HepG2 (cell line): ENCODE results near the gene NT5C2. TPM values are rescaled to one million over a fixed set of nuclear protein-coding genes. Genes with fewer than 3 reads are reported as not detected.
A peak's percentile ranks its signal among the peaks of the same experiment; 100 is the strongest.

Source experiments
- CBX2 ChIP-seq, 2 experiments: fragments of 200-600 bp in 1 of 2; sonication (generic); formaldehyde crosslinking in 1 of 2; IDR thresholded peaks; 2 replicates each; pipeline versions ENCODE4 v1.7.0 to v1.8.1; 2018 to 2022; ENCODE audit warnings: low read depth in 2 of 2, low read length in 1 of 2, mild to moderate bottlenecking in 1 of 2, missing genetic modification reagents in 1 of 2
- DR1 ChIP-seq: sonication (generic); formaldehyde crosslinking; IDR thresholded peaks from 2 replicates; pipeline ENCODE4 v1.8.0; 2021; ENCODE audit warnings: mild to moderate bottlenecking, missing genetic modification reagents, inconsistent platforms
- FOXA1 ChIP-seq, 2 experiments: fragments of 450-650 bp in 1 of 2; sonication (generic) in 1 of 2; formaldehyde crosslinking in 1 of 2; IDR thresholded peaks; 2 replicates each; pipeline versions ENCODE4 v1.4.0 to v1.6.1; 2016 to 2020; ENCODE audit warnings: missing genetic modification reagents in 1 of 2
- FOXO4 ChIP-seq: sonication (generic); formaldehyde crosslinking; conservative IDR thresholded peaks from 2 replicates; pipeline ENCODE4 v1.8.1; 2023; ENCODE audit warnings: missing genetic modification reagents
- FOXP4 ChIP-seq: sonication (generic); formaldehyde crosslinking; IDR thresholded peaks from 2 replicates; pipeline ENCODE4 v1.4.0; 2020; ENCODE audit warnings: missing genetic modification reagents
- GMEB2 ChIP-seq: IDR thresholded peaks from 2 replicates; pipeline ENCODE4 v1.6.1; 2016; ENCODE audit warnings: missing biosample characterization, missing genetic modification reagents, low read depth
- HMG20A ChIP-seq: IDR thresholded peaks from 2 replicates; pipeline ENCODE4 v1.6.1; 2016; ENCODE audit warnings: borderline replicate concordance
- HNF4A ChIP-seq: sonication (generic); formaldehyde crosslinking; IDR thresholded peaks from 2 replicates; pipeline ENCODE4 v1.4.0; 2020; ENCODE audit warnings: missing genetic modification reagents
- MED1 ChIP-seq: sonication (generic); formaldehyde crosslinking; IDR thresholded peaks from 2 replicates; pipeline ENCODE4 v1.4.0; 2020; ENCODE audit warnings: missing genetic modification reagents
- NKX3-1 ChIP-seq: sonication (generic); formaldehyde crosslinking; IDR thresholded peaks from 2 replicates; pipeline ENCODE4 v1.5.0; 2020; ENCODE audit warnings: missing genetic modification reagents
- NR2F6 ChIP-seq, 2 experiments: IDR thresholded peaks; 2 replicates each; pipeline ENCODE4 v1.6.1; 2016; ENCODE audit warnings: antibody characterized with exemption in 1 of 2, mild to moderate bottlenecking in 1 of 2
- RARA ChIP-seq: IDR thresholded peaks from 2 replicates; pipeline ENCODE4 v1.6.1; 2016; ENCODE audit warnings: missing genetic modification reagents, missing compliant biosample characterization
- RCOR2 ChIP-seq: IDR thresholded peaks from 2 replicates; pipeline ENCODE4 v1.6.1; 2016; ENCODE audit warnings: missing biosample characterization, missing genetic modification reagents
- SALL2 ChIP-seq: sonication (generic); formaldehyde crosslinking; IDR thresholded peaks from 2 replicates; pipeline ENCODE4 v1.8.1; 2023; ENCODE audit warnings: mild to moderate bottlenecking, missing genetic modification reagents, inconsistent platforms
- SAP130 ChIP-seq: IDR thresholded peaks from 2 replicates; pipeline ENCODE4 v1.6.1; 2016; ENCODE audit warnings: low read depth
- THRA ChIP-seq: sonication (generic); formaldehyde crosslinking; IDR thresholded peaks from 2 replicates; pipeline ENCODE4 v1.4.0; 2020; ENCODE audit warnings: missing genetic modification reagents, borderline replicate concordance
- ZNF121 ChIP-seq: sonication (generic); formaldehyde crosslinking; IDR thresholded peaks from 2 replicates; pipeline ENCODE4 v1.5.0; 2020; ENCODE audit warnings: mild to moderate bottlenecking, missing genetic modification reagents
- ZNF263 ChIP-seq: sonication (generic); formaldehyde crosslinking; IDR thresholded peaks from 2 replicates; pipeline ENCODE4 v1.4.0; 2020; ENCODE audit warnings: missing genetic modification reagents
- ZNF326 ChIP-seq: sonication (generic); formaldehyde crosslinking; IDR thresholded peaks from 2 replicates; pipeline ENCODE4 v1.4.0; 2020; ENCODE audit warnings: missing genetic modification reagents, borderline replicate concordance
- ZNF362 ChIP-seq: sonication (generic); formaldehyde crosslinking; IDR thresholded peaks from 2 replicates; pipeline ENCODE4 v1.4.0; 2020; ENCODE audit warnings: missing genetic modification reagents, mild to moderate bottlenecking, borderline replicate concordance
- ZNF781 ChIP-seq: sonication (generic); formaldehyde crosslinking; IDR thresholded peaks from 2 replicates; pipeline ENCODE4 v1.5.1; 2020; ENCODE audit warnings: borderline replicate concordance, mild to moderate bottlenecking, missing genetic modification reagents; ENCODE audit errors: not compliant biosample characterization
- polyA plus RNA-seq, 8 experiments: library from polyadenylated mRNA; depleted of rRNA in 3 of 8; stranded (reverse) in 7 of 8; unstranded in 1 of 8; fragments of >200 nt; fragmentation: Illumina TruSeq in 4 of 8; extraction: Trizol in 4 of 8; gene quantifications; 2 replicates each; pipeline versions ENCODE4 v1.2.1 to v1.2.3, GENCODE V29; 2011 to 2016; ENCODE audit warnings: low read depth in 4 of 8, missing spikeins in 1 of 8, mixed read lengths in 1 of 8; ENCODE audit not compliant: insufficient read depth in 1 of 8
- total RNA-seq, 5 experiments: library from RNA; depleted of rRNA; stranded (reverse); fragments of >200 nt; fragmentation: Illumina TruSeq; extraction: Trizol; gene quantifications; 2 replicates each; pipeline ENCODE4 v1.2.3, GENCODE V29; 2016; ENCODE audit warnings: low read depth in 1 of 5

Gene NT5C2
- total and polyA plus RNA-seq, 2 of the 13 experiments (the other 11 are each of a cell fraction or from before 2014, with no cell fraction given), result 40.6 to 55.2 TPM

- no peak for TF ChIP-seq FOXO4 (CRISPR knock-in tag)
- peak; percentile 61 for TF ChIP-seq RARA (CRISPR knock-in tag)
- TF ChIP-seq NR2F6 (IDR thresholded peaks at IDR 0.05), result 0 out of 2 replicates have a peak, but pooled peaks have one; percentile 11
- TF ChIP-seq NR2F6 (CRISPR knock-in tag; IDR thresholded peaks at IDR 0.05), result 0 out of 2 replicates have a peak, but pooled peaks have one; percentile 9
- TF ChIP-seq RCOR2 (CRISPR knock-in tag), result no peak
- TF ChIP-seq GMEB2 (CRISPR knock-in tag), result no peak
- no peak for TF ChIP-seq SALL2 (CRISPR knock-in tag)
- TF ChIP-seq ZNF362, result peak; percentile 54; the same call in 1 of the 2 replicates
- no peak for TF ChIP-seq ZNF326 (CRISPR knock-in tag)
- TF ChIP-seq NKX3-1, result no peak
- no peak for TF ChIP-seq CBX2 (IDR thresholded peaks at IDR 0.05; ENCODE audit: low read depth, low read length)
- TF ChIP-seq CBX2 (CRISPR knock-in tag; IDR thresholded peaks at IDR 0.05; ENCODE audit: low read depth), result no peak
- TF ChIP-seq ZNF263, result 0 out of 2 replicates have a peak, but pooled peaks have one; percentile 54
- TF ChIP-seq ZNF781 (CRISPR knock-in tag), result no peak
- no peak for TF ChIP-seq DR1 (CRISPR knock-in tag)
- TF ChIP-seq THRA (CRISPR knock-in tag), result peak; percentile 12; the same call in 1 of the 2 replicates
- TF ChIP-seq FOXP4 (CRISPR knock-in tag), result 0 out of 2 replicates have a peak, but pooled peaks have one; percentile 34
- TF ChIP-seq FOXA1 (IDR thresholded peaks at IDR 0.05), result no peak
- TF ChIP-seq FOXA1 (CRISPR knock-in tag; IDR thresholded peaks at IDR 0.05), result peak; percentile 28; the same call in 1 of the 2 replicates
- 0 out of 2 replicates have a peak, but pooled peaks have one; percentile 25 for TF ChIP-seq MED1 (CRISPR knock-in tag)
- TF ChIP-seq SAP130 (CRISPR knock-in tag), result peak; percentile 37; the same call in 1 of the 2 replicates
- 0 out of 2 replicates have a peak, but pooled peaks have one; percentile 28 for TF ChIP-seq HNF4A (CRISPR knock-in tag)
- peak; percentile 40; the same call in 1 of the 2 replicates for TF ChIP-seq HMG20A (CRISPR knock-in tag)
- TF ChIP-seq ZNF121 (CRISPR knock-in tag), result peak; percentile 97
Observed at GRCh38 chr10:103232772-103233488, 39.9 kb upstream of the NT5C2 start (continued).
